GM18517 (cell line): ENCODE measurements around the gene SLC7A9.
"Not testable (repeated sequence)": the region's sequence is repeated elsewhere in the genome, so short reads cannot be mapped to it uniquely, and the experiment has no call there.

ENCODE experiments used
- ATAC-seq: cut with Tn5 transposase; IDR thresholded peaks from one replicate; pipeline ENCODE4 v1.9.1; 2021; ENCODE audit warnings: mild to moderate bottlenecking, moderate library complexity; ENCODE audit not compliant: unreplicated experiment

The SLC7A9 gene

GRCh38 chr19:32809254-32809653 is 60.3 kb downstream of the SLC7A9 start:
- ATAC-seq, result no peak

- ATAC-seq, result no peak
Measured at GRCh38 chr19:32808236-32808635, 61.3 kb downstream of the SLC7A9 start.

GRCh38 chr19:32802840-32803239 is 66.7 kb downstream of the SLC7A9 start:
- no peak for ATAC-seq

- ATAC-seq, result no peak
Measured at GRCh38 chr19:32800754-32801153, 68.8 kb downstream of the SLC7A9 start.

- ATAC-seq, result no peak
Measured at GRCh38 chr19:32800191-32800590, 69.4 kb downstream of the SLC7A9 start.

- ATAC-seq, result no peak
Measured at GRCh38 chr19:32798201-32798600, 71.4 kb downstream of the SLC7A9 start.

GRCh38 chr19:32789429-32789828 is 80.1 kb downstream of the SLC7A9 start:
- no peak for ATAC-seq

GRCh38 chr19:32787895-32788294 is 81.7 kb downstream of the SLC7A9 start:
- not testable (repeated sequence) for ATAC-seq

- ATAC-seq, result not testable (repeated sequence)
Measured at GRCh38 chr19:32787161-32787813, 82.3 kb downstream of the SLC7A9 start.

GRCh38 chr19:32782089-32782488 is 87.5 kb downstream of the SLC7A9 start:
- not testable (repeated sequence) for ATAC-seq

GRCh38 chr19:32781280-32781679 is 88.3 kb downstream of the SLC7A9 start:
- no peak for ATAC-seq
